ENCODE measurements around the gene UST. TPM values are rescaled to one million over a fixed set of nuclear protein-coding genes. Genes with fewer than 3 reads are reported as not detected.

Gene UST
- total RNA-seq, 1 experiment from 2014 or later = 32.1 TPM

- Mint-ChIP-seq H3K4me3 (no peak overlapping the region), H3K27me3 (ENCODE audit: low read depth) (no peaks in the 10 kb centered on the region), H3K36me3 (peaks cover 7% of the 10 kb centered on the region), H3K9me3 (no peaks in the 10 kb centered on the region), H3K4me1 (peaks cover 66% of the 10 kb centered on the region), H3K27ac (no peak overlapping the region)
- POLR2A ChIA-PET = no interaction called here
- no peak for ATAC-seq
- no peak for DNase-seq (ENCODE audit: low spot score)
- TF ChIP-seq CREB1 (CRISPR knock-in tag; IDR thresholded peaks at IDR 0.05) = no peak
- TF ChIP-seq HMGA2 (CRISPR knock-in tag; IDR thresholded peaks at IDR 0.05) = no peak
- no peak for TF ChIP-seq STAT6 (CRISPR knock-in tag; conservative IDR thresholded peaks at IDR 0.05; ENCODE audit: low read depth)
- CTCF ChIA-PET = no interaction called here
Observed at GRCh38 chr6:149050160-149050559, 303.3 kb downstream of the UST start.

- H3K27me3 Mint-ChIP-seq (ENCODE audit: low read depth) = no peaks in the 10 kb centered on the region
- no peak for ATAC-seq
- no peak overlapping the region for H3K4me3 Mint-ChIP-seq
- no peak for TF ChIP-seq HMGXB4 (CRISPR knock-in tag; IDR thresholded peaks at IDR 0.05)
- CTCF ChIA-PET = interaction anchor here (0.8 to 1.6 kb wide), 2 partner anchors 28 to 380 kb away, joined by 3 to 5 read pairs; no protein-coding TSS in a partner anchor
- no peak overlapping the region for H3K27ac Mint-ChIP-seq
- no peaks in the 10 kb centered on the region for H3K9me3 Mint-ChIP-seq
- peaks cover 48% of the 10 kb centered on the region for H3K4me1 Mint-ChIP-seq
- no peak for DNase-seq (ENCODE audit: low spot score)
- peaks cover 4% of the 10 kb centered on the region for H3K36me3 Mint-ChIP-seq
- POLR2A ChIA-PET = no interaction called here
Observed at GRCh38 chr6:149052350-149053106, 305.7 kb downstream of the UST start.

GRCh38 chr6:149053848-149054558, 307.2 kb downstream of the UST start:
- Mint-ChIP-seq H3K4me1 (peaks cover 43% of the 10 kb centered on the region), H3K27ac (peak overlapping the region; percentile 87; the same call in 1 of the 2 replicates), H3K9me3 (no peaks in the 10 kb centered on the region), H3K4me3 (no peak overlapping the region), H3K27me3 (ENCODE audit: low read depth) (no peaks in the 10 kb centered on the region), H3K36me3 (peaks cover 4% of the 10 kb centered on the region)
- CTCF ChIA-PET = interaction anchor here (1.1 to 1.4 kb wide), 2 partner anchors 9 to 378 kb away, joined by 3 to 5 read pairs; no protein-coding TSS in a partner anchor
- POLR2A ChIA-PET = no interaction called here
- DNase-seq (ENCODE audit: low spot score) (no peak), ATAC-seq (no peak)
- no peak for TF ChIP-seq USF2 (CRISPR knock-in tag; IDR thresholded peaks at IDR 0.05)
- TF ChIP-seq FOXP1 (CRISPR knock-in tag; IDR thresholded peaks at IDR 0.05; ENCODE audit: borderline replicate concordance) = no peak
- TF ChIP-seq ATF6 (CRISPR knock-in tag; IDR thresholded peaks at IDR 0.05) = no peak
- no peak for TF ChIP-seq GRHL2 (CRISPR knock-in tag; IDR thresholded peaks at IDR 0.05; ENCODE audit: insufficient replicate concordance, severe bottlenecking)
- TF ChIP-seq IRF2 (CRISPR knock-in tag; IDR thresholded peaks at IDR 0.05; ENCODE audit: borderline replicate concordance, low read depth) = no peak
- TF ChIP-seq SMAD4 (CRISPR knock-in tag; IDR thresholded peaks at IDR 0.05) = no peak
- no peak for TF ChIP-seq CBFB (CRISPR knock-in tag; IDR thresholded peaks at IDR 0.05; ENCODE audit: low read depth)
- TF ChIP-seq HMGA2 (CRISPR knock-in tag; IDR thresholded peaks at IDR 0.05) = no peak
- TF ChIP-seq KAT7 (CRISPR knock-in tag; IDR thresholded peaks at IDR 0.05; ENCODE audit: borderline replicate concordance) = no peak
- no peak for TF ChIP-seq CREB1 (CRISPR knock-in tag; IDR thresholded peaks at IDR 0.05)
- TF ChIP-seq CREM (CRISPR knock-in tag; IDR thresholded peaks at IDR 0.05) = no peak
- TF ChIP-seq ZNF512 (CRISPR knock-in tag; IDR thresholded peaks at IDR 0.05; ENCODE audit: borderline replicate concordance) = no peak
- no peak for TF ChIP-seq ZNF138 (CRISPR knock-in tag; conservative IDR thresholded peaks at IDR 0.05)
- TF ChIP-seq CDX4 (CRISPR knock-in tag; IDR thresholded peaks at IDR 0.05; ENCODE audit: borderline replicate concordance) = no peak
- no peak for TF ChIP-seq FOXP4 (CRISPR knock-in tag; IDR thresholded peaks at IDR 0.05)

All from WTC11 (cell line).